Liver (tissue), 9 donors: ENCODE data around the gene PITPNM1. TPM values are rescaled to one million over a fixed set of nuclear protein-coding genes. Genes with fewer than 3 reads are reported as not detected.

Source experiments
- DNase-seq: peaks from one replicate; pipeline ENCODE4 v3.0.0-alpha.2; 2017; ENCODE audit warnings: low spot score
- H3K27ac ChIP-seq, 2 donors: one replicate each; pipeline ENCODE4 v1.7.0; 2013; ENCODE audit warnings: inconsistent platforms in 2 of 2, low read length in 2 of 2, control low read depth in 1 of 2, low read depth in 1 of 2, mild to moderate bottlenecking in 1 of 2
- H3K27me3 ChIP-seq, 4 donors: one replicate each; pipeline versions ENCODE4 v1.6.1 to v1.7.0; 2013; ENCODE audit warnings: low read length in 3 of 4, inconsistent platforms in 1 of 4, mild to moderate bottlenecking in 1 of 4, moderate library complexity in 1 of 4; ENCODE audit not compliant: control insufficient read depth in 4 of 4, insufficient read depth in 4 of 4
- H3K36me3 ChIP-seq, 4 donors: one replicate each; pipeline versions ENCODE4 v1.6.1 to v1.7.0; 2013; ENCODE audit warnings: low read length in 3 of 4, mild to moderate bottlenecking in 3 of 4, low read depth in 1 of 4, moderate library complexity in 1 of 4; ENCODE audit not compliant: control insufficient read depth in 4 of 4, insufficient read depth in 3 of 4
- H3K4me1 ChIP-seq, 4 donors: one replicate each; pipeline versions ENCODE4 v1.6.1 to v1.7.0; 2013; ENCODE audit warnings: low read length in 3 of 4, mild to moderate bottlenecking in 3 of 4, moderate library complexity in 1 of 4; ENCODE audit not compliant: control insufficient read depth in 4 of 4, insufficient read depth in 4 of 4
- H3K4me3 ChIP-seq, 3 donors: one replicate each; pipeline versions ENCODE4 v1.6.1 to v1.7.0; 2013; ENCODE audit warnings: low read length in 3 of 3, control low read depth in 1 of 3, low read depth in 1 of 3, mild to moderate bottlenecking in 1 of 3
- H3K9ac ChIP-seq, 2 donors: one replicate each; pipeline ENCODE4 v1.7.0; 2013; ENCODE audit warnings: low read length in 2 of 2, mild to moderate bottlenecking in 2 of 2, moderate library complexity in 2 of 2, control low read depth in 1 of 2, low read depth in 1 of 2
- H3K9me3 ChIP-seq, 4 donors: one replicate each; pipeline versions ENCODE4 v1.6.1 to v1.7.0; 2013; ENCODE audit warnings: low read length in 3 of 4; ENCODE audit not compliant: control insufficient read depth in 4 of 4
- EGR1 ChIP-seq, 2 donors: IDR thresholded peaks; 2 replicates each; pipeline ENCODE4 v1.6.1; 2016 to 2018; ENCODE audit warnings: antibody characterized with exemption in 2 of 2, low read depth in 2 of 2
- FOXA1 ChIP-seq: IDR thresholded peaks from 2 replicates; pipeline ENCODE4 v1.6.1; 2016; ENCODE audit warnings: antibody characterized with exemption
- FOXA2 ChIP-seq: IDR thresholded peaks from 2 replicates; pipeline ENCODE4 v1.6.1; 2016; ENCODE audit warnings: antibody characterized with exemption
- GABPA ChIP-seq, 2 donors: IDR thresholded peaks in 1 of 2; conservative IDR thresholded peaks in 1 of 2; 2 replicates each; pipeline ENCODE4 v1.6.1; 2016; ENCODE audit warnings: antibody characterized with exemption in 2 of 2, mild to moderate bottlenecking in 1 of 2, moderate library complexity in 1 of 2
- HNF4A ChIP-seq, 2 donors: conservative IDR thresholded peaks; 2 replicates each; pipeline ENCODE4 v1.6.1; 2016; ENCODE audit warnings: antibody characterized with exemption in 2 of 2, mild to moderate bottlenecking in 2 of 2
- HNF4G ChIP-seq: IDR thresholded peaks from 2 replicates; pipeline ENCODE4 v1.6.1; 2016; ENCODE audit warnings: antibody characterized with exemption
- JUND ChIP-seq, 2 donors: IDR thresholded peaks; 2 replicates each; pipeline ENCODE4 v1.6.1; 2016; ENCODE audit warnings: antibody characterized with exemption in 2 of 2
- NR2F2 ChIP-seq: IDR thresholded peaks from 2 replicates; pipeline ENCODE4 v1.6.1; 2016; ENCODE audit warnings: antibody characterized with exemption
- RAD21 ChIP-seq, 2 donors: IDR thresholded peaks; 2 replicates each; pipeline ENCODE4 v1.6.1; 2016; ENCODE audit warnings: antibody characterized with exemption in 2 of 2, mild to moderate bottlenecking in 2 of 2
- RXRA ChIP-seq, 2 donors: IDR thresholded peaks; 2 replicates each; pipeline ENCODE4 v1.6.1; 2017 to 2018; ENCODE audit warnings: antibody characterized with exemption in 2 of 2, mild to moderate bottlenecking in 1 of 2
- SP1 ChIP-seq: IDR thresholded peaks from 2 replicates; pipeline ENCODE4 v1.6.1; 2018; ENCODE audit warnings: antibody characterized with exemption, mild to moderate bottlenecking
- TAF1 ChIP-seq: conservative IDR thresholded peaks from 2 replicates; pipeline ENCODE4 v1.6.1; 2016; ENCODE audit warnings: antibody characterized with exemption, mild to moderate bottlenecking
- YY1 ChIP-seq: IDR thresholded peaks from 2 replicates; pipeline ENCODE4 v1.6.1; 2016; ENCODE audit warnings: antibody characterized with exemption, mild to moderate bottlenecking
- WGBS: extraction: QIAGEN DNeasy Blood & Tissue Kit; methylation state at CpG from one replicate; pipeline ENCODE4 v1.1.7; 2013; 5-methylcytosine and 5-hydroxymethylcytosine counted together
- polyA plus RNA-seq, 2 donors: library from polyadenylated mRNA; stranded (reverse) in 1 of 2; unstranded in 1 of 2; fragments of 200-250 nt in 1 of 2; fragments of >200 nt in 1 of 2; fragmentation: Nextera tagmentation in 1 of 2; extraction: Ambion mirVana in 1 of 2; gene quantifications; one replicate each; pipeline versions ENCODE4 v1.2.1 to v1.2.3, GENCODE V29; 2013 to 2015
- total RNA-seq, 2 donors: library from RNA; depleted of rRNA; stranded (reverse); fragments of >200 nt; gene quantifications; one replicate each; pipeline ENCODE4 v1.2.3, GENCODE V29; 2014
- TF ChIP-seq, protein P1 (sequence below): fragments of 150-350 bp; IDR thresholded peaks from 2 replicates; pipeline ENCODE4 v1.5.1; 2017; ENCODE audit warnings: improper control_type of control experiment, low read depth, low read length; ENCODE audit not compliant: missing input control
- TF ChIP-seq, protein P2 (sequence below): IDR thresholded peaks from 2 replicates; pipeline ENCODE4 v1.6.1; 2016; ENCODE audit warnings: antibody characterized with exemption
- TF ChIP-seq, protein P3 (sequence below): IDR thresholded peaks from 2 replicates; pipeline ENCODE4 v1.6.1; 2016; ENCODE audit warnings: antibody characterized with exemption
- TF ChIP-seq, protein P4 (sequence below): IDR thresholded peaks from 2 replicates; pipeline ENCODE4 v1.6.1; 2016; ENCODE audit warnings: antibody characterized with exemption
- TF ChIP-seq, protein P5 (sequence below): IDR thresholded peaks from 2 replicates; pipeline ENCODE4 v1.6.1; 2016; ENCODE audit warnings: antibody characterized with exemption, mild to moderate bottlenecking
- donor health status: healthy.
- donor health status: healthy.
- donor health status: healthy.
- donor health status: healthy.
- donor health status: healthy.

The PITPNM1 gene
- total and polyA plus RNA-seq, 4 donors, result 1.3 to 9.3 (median 5.1) TPM

DNA sequence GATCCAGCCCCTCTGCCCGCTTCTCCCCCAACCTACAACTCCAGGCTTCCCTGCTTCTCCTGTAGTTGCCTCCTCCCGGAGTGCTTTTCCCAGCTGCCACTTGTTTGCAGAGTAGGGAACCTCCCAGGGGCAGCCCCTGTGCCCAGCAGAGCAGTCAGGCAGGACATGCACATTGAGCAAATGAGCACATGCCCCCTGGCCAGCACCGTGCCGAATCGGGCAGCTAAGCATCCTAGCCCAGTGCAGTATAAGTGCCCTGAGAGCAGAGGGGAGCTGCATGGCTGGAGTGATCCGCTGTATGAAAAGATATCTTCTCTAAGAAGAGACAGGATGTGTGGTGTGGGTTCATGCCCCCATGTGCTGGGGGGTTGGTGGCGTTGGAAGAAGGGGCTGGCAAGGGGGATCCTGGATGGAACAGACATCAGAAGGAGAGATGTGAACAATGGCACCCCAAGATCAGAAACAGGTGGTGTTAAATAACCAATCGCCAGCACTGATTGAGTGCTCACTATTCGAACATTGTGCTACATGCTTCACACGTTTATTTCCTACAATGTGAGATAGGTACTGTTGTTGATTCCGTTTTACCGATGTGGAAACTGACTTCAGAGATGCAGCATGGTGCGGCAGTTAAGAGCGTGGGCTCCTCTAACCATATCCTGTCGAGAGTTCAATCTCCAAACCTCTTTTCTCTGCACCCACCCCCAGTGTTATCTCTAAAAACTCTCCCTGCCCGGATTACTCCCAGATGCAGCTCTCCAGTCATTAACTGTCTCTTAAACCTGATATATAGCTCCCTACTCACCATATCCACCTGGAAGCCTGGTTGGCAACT is 21.1 kb downstream of the PITPNM1 start:
- Histone ChIP-seq H3K9me3 (no peaks in the 10 kb centered on the region), H3K27me3 (no peaks in the 10 kb centered on the region), H3K9ac (peak overlapping the region in 1 of 2 donors; percentile 27), H3K4me1 (peaks cover 10 to 25% (median 15%) of the 10 kb centered on the region in 4 donors), H3K36me3 (peaks cover 2 to 7% (median 4%) of the 10 kb centered on the region in 4 donors), H3K4me3 (peak overlapping the region in 1 of 3 donors; percentile 61), H3K27ac (peak overlapping the region; percentile 62 to 74)
- 86% methylated on average over 16 of the region's 16 CpGs for whole genome bisulfite sequencing
- no peak for DNase-seq
- TF ChIP-seq, protein P1, sequence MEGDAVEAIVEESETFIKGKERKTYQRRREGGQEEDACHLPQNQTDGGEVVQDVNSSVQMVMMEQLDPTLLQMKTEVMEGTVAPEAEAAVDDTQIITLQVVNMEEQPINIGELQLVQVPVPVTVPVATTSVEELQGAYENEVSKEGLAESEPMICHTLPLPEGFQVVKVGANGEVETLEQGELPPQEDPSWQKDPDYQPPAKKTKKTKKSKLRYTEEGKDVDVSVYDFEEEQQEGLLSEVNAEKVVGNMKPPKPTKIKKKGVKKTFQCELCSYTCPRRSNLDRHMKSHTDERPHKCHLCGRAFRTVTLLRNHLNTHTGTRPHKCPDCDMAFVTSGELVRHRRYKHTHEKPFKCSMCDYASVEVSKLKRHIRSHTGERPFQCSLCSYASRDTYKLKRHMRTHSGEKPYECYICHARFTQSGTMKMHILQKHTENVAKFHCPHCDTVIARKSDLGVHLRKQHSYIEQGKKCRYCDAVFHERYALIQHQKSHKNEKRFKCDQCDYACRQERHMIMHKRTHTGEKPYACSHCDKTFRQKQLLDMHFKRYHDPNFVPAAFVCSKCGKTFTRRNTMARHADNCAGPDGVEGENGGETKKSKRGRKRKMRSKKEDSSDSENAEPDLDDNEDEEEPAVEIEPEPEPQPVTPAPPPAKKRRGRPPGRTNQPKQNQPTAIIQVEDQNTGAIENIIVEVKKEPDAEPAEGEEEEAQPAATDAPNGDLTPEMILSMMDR, result no peak
- TF ChIP-seq, protein P2, sequence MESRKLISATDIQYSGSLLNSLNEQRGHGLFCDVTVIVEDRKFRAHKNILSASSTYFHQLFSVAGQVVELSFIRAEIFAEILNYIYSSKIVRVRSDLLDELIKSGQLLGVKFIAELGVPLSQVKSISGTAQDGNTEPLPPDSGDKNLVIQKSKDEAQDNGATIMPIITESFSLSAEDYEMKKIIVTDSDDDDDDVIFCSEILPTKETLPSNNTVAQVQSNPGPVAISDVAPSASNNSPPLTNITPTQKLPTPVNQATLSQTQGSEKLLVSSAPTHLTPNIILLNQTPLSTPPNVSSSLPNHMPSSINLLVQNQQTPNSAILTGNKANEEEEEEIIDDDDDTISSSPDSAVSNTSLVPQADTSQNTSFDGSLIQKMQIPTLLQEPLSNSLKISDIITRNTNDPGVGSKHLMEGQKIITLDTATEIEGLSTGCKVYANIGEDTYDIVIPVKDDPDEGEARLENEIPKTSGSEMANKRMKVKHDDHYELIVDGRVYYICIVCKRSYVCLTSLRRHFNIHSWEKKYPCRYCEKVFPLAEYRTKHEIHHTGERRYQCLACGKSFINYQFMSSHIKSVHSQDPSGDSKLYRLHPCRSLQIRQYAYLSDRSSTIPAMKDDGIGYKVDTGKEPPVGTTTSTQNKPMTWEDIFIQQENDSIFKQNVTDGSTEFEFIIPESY, result no peak
- TF ChIP-seq HNF4G (no peak), SP1 (no peak), RAD21 (IDR thresholded peaks at IDR 0.05) (no peak), TAF1 (no peak), FOXA1 (no peak), NR2F2 (no peak), EGR1 (IDR thresholded peaks at IDR 0.05; ENCODE audit: low read depth in 2 of 2) (no peak), GABPA (IDR thresholded peaks at IDR 0.05 in 1 of 2, conservative IDR thresholded peaks at IDR 0.05 in 1 of 2) (no peak), JUND (IDR thresholded peaks at IDR 0.05) (no peak), HNF4A (conservative IDR thresholded peaks at IDR 0.05) (no peak), YY1 (no peak), RXRA (IDR thresholded peaks at IDR 0.05) (no peak), FOXA2 (no peak)
- TF ChIP-seq, protein P3, sequence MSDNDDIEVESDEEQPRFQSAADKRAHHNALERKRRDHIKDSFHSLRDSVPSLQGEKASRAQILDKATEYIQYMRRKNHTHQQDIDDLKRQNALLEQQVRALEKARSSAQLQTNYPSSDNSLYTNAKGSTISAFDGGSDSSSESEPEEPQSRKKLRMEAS, result no peak
- TF ChIP-seq, protein P4, sequence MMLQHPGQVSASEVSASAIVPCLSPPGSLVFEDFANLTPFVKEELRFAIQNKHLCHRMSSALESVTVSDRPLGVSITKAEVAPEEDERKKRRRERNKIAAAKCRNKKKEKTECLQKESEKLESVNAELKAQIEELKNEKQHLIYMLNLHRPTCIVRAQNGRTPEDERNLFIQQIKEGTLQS, result no peak
- TF ChIP-seq, protein P5, sequence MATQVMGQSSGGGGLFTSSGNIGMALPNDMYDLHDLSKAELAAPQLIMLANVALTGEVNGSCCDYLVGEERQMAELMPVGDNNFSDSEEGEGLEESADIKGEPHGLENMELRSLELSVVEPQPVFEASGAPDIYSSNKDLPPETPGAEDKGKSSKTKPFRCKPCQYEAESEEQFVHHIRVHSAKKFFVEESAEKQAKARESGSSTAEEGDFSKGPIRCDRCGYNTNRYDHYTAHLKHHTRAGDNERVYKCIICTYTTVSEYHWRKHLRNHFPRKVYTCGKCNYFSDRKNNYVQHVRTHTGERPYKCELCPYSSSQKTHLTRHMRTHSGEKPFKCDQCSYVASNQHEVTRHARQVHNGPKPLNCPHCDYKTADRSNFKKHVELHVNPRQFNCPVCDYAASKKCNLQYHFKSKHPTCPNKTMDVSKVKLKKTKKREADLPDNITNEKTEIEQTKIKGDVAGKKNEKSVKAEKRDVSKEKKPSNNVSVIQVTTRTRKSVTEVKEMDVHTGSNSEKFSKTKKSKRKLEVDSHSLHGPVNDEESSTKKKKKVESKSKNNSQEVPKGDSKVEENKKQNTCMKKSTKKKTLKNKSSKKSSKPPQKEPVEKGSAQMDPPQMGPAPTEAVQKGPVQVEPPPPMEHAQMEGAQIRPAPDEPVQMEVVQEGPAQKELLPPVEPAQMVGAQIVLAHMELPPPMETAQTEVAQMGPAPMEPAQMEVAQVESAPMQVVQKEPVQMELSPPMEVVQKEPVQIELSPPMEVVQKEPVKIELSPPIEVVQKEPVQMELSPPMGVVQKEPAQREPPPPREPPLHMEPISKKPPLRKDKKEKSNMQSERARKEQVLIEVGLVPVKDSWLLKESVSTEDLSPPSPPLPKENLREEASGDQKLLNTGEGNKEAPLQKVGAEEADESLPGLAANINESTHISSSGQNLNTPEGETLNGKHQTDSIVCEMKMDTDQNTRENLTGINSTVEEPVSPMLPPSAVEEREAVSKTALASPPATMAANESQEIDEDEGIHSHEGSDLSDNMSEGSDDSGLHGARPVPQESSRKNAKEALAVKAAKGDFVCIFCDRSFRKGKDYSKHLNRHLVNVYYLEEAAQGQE, result no peak
